ENCODE measurements around the gene PSAT1. TPM values are rescaled to one million over a fixed set of nuclear protein-coding genes. Genes with fewer than 3 reads are reported as not detected.

PSAT1 gene
- total RNA-seq, 1 experiment from 2014 or later: 179 TPM

GRCh38 chr9:78252616-78253015 is 44.3 kb upstream of the PSAT1 start:
- TF ChIP-seq CTCF (conservative IDR thresholded peaks at IDR 0.05; ENCODE audit: low read depth, low read length) (no peak), EZH2 (IDR thresholded peaks at IDR 0.05; ENCODE audit: borderline replicate concordance, low read depth, low read length, poor library complexity, severe bottlenecking) (no peak)
- Histone ChIP-seq H3K27me3 (replicated peaks; ENCODE audit: insufficient read depth, low read depth, low read length, poor library complexity) (no peaks in the 10 kb centered on the region), H3K4me1 (ENCODE audit: insufficient read depth, low read length, poor library complexity, severe bottlenecking) (no peaks in the 10 kb centered on the region), H3K36me3 (ENCODE audit: insufficient read depth, low read length, poor library complexity, severe bottlenecking) (peaks cover 60% of the 10 kb centered on the region), H3K4me3 (ENCODE audit: low read depth, low read length, poor library complexity, severe bottlenecking) (no peak overlapping the region), H3K27ac (ENCODE audit: low read depth, low read length, poor library complexity, severe bottlenecking) (no peak overlapping the region), H3K9me3 (ENCODE audit: low read depth, low read length, poor library complexity, severe bottlenecking) (no peaks in the 10 kb centered on the region)
- no peak for DNase-seq (ENCODE audit: low spot score)
- BruUV-seq (replicated peaks): no TSS peak
- intact Hi-C loops (cut with micrococcal nuclease; ENCODE audit: unreplicated experiment): no loop called here
- ChIA-PET POLR2A (ENCODE audit: low non-redundant PET) (no interaction called here), CTCF (no interaction called here)

GRCh38 chr9:78253285-78253684 is 43.6 kb upstream of the PSAT1 start:
- Histone ChIP-seq H3K4me3 (ENCODE audit: low read depth, low read length, poor library complexity, severe bottlenecking) (no peak overlapping the region), H3K4me1 (ENCODE audit: insufficient read depth, low read length, poor library complexity, severe bottlenecking) (no peaks in the 10 kb centered on the region), H3K9me3 (ENCODE audit: low read depth, low read length, poor library complexity, severe bottlenecking) (no peaks in the 10 kb centered on the region), H3K27me3 (replicated peaks; ENCODE audit: insufficient read depth, low read depth, low read length, poor library complexity) (no peaks in the 10 kb centered on the region), H3K27ac (ENCODE audit: low read depth, low read length, poor library complexity, severe bottlenecking) (no peak overlapping the region), H3K36me3 (ENCODE audit: insufficient read depth, low read length, poor library complexity, severe bottlenecking) (peaks cover 53% of the 10 kb centered on the region)
- no TSS peak for BruUV-seq (replicated peaks)
- DNase-seq (ENCODE audit: low spot score): no peak
- ChIA-PET CTCF (no interaction called here), POLR2A (ENCODE audit: low non-redundant PET) (no interaction called here)
- intact Hi-C loops (cut with micrococcal nuclease; ENCODE audit: unreplicated experiment): no loop called here
- no peak for TF ChIP-seq CTCF (conservative IDR thresholded peaks at IDR 0.05; ENCODE audit: low read depth, low read length)
- no peak for TF ChIP-seq EZH2 (IDR thresholded peaks at IDR 0.05; ENCODE audit: borderline replicate concordance, low read depth, low read length, poor library complexity, severe bottlenecking)

DNA sequence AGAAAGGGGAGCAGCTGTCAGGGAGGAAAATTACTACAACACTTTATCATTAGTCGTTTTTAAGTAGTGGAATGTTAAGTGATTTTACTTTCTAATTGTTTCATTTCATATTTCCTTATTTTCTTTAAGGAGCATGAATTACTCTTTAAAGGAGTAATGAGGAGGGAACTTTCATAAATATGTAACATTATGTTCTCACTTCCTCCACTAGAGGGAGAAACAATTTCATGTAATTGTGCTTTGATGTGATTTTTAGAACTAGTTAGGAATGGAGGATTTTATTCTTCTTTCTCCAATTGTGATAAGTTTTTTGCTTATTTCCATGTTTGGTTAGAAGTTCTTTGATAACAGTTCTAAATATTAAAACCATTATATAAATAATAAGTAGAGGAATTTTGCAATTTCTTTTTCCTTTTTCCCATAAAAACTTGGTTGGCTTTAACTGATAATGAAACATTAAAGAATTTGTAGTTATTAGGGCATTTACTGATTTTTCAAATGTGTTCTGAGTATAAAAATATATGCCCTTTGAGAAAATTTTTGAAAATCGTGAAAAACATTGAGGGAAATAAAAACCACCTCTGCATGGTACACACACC is 35.4 kb upstream of the PSAT1 start:
- H3K27ac ChIP-seq (ENCODE audit: low read depth, low read length, poor library complexity, severe bottlenecking): no peak overlapping the region
- BruUV-seq (replicated peaks): no TSS peak
- peak; percentile 44 for DNase-seq (ENCODE audit: low spot score)
- intact Hi-C loops (cut with micrococcal nuclease; ENCODE audit: unreplicated experiment): loop anchor here (2.0 kb wide), 1 partner anchor 107 kb away; no protein-coding TSS in a partner anchor
- peaks cover 37% of the 10 kb centered on the region for H3K36me3 ChIP-seq (ENCODE audit: insufficient read depth, low read length, poor library complexity, severe bottlenecking)
- TF ChIP-seq EZH2 (IDR thresholded peaks at IDR 0.05; ENCODE audit: borderline replicate concordance, low read depth, low read length, poor library complexity, severe bottlenecking) (no peak), CTCF (conservative IDR thresholded peaks at IDR 0.05; ENCODE audit: low read depth, low read length) (peak; percentile 70)
- H3K27me3 ChIP-seq (replicated peaks; ENCODE audit: insufficient read depth, low read depth, low read length, poor library complexity): no peaks in the 10 kb centered on the region
- H3K9me3 ChIP-seq (ENCODE audit: low read depth, low read length, poor library complexity, severe bottlenecking): no peaks in the 10 kb centered on the region
- H3K4me3 ChIP-seq (ENCODE audit: low read depth, low read length, poor library complexity, severe bottlenecking): no peak overlapping the region
- H3K4me1 ChIP-seq (ENCODE audit: insufficient read depth, low read length, poor library complexity, severe bottlenecking): no peaks in the 10 kb centered on the region
- CTCF ChIA-PET: no interaction called here
- POLR2A ChIA-PET (ENCODE audit: low non-redundant PET): no interaction called here
